Mucosa of stomach (tissue), 1 donor: Measurements from ENCODE around the gene DCHS1.

ENCODE experiments used
- H3K27me3 ChIP-seq: one replicate; pipeline ENCODE4 v1.7.0; 2013; ENCODE audit warnings: mild to moderate bottlenecking, low read length; ENCODE audit not compliant: control insufficient read depth, insufficient read depth
- H3K36me3 ChIP-seq: one replicate; pipeline ENCODE4 v1.7.0; 2013; ENCODE audit warnings: low read length; ENCODE audit not compliant: control insufficient read depth, insufficient read depth
- H3K4me1 ChIP-seq: one replicate; pipeline ENCODE4 v1.7.0; 2013; ENCODE audit warnings: mild to moderate bottlenecking, low read length; ENCODE audit not compliant: control insufficient read depth, insufficient read depth
- H3K4me3 ChIP-seq: one replicate; pipeline ENCODE4 v1.7.0; 2013; ENCODE audit warnings: low read length
- H3K9ac ChIP-seq: one replicate; pipeline ENCODE4 v1.7.0; 2013; ENCODE audit warnings: mild to moderate bottlenecking, low read length, moderate library complexity
- H3K9me3 ChIP-seq: one replicate; pipeline ENCODE4 v1.7.0; 2013; ENCODE audit warnings: mild to moderate bottlenecking, low read length, moderate library complexity; ENCODE audit not compliant: control insufficient read depth
- donor health status: Pancreatic carcinoma.

DCHS1 gene

DNA sequence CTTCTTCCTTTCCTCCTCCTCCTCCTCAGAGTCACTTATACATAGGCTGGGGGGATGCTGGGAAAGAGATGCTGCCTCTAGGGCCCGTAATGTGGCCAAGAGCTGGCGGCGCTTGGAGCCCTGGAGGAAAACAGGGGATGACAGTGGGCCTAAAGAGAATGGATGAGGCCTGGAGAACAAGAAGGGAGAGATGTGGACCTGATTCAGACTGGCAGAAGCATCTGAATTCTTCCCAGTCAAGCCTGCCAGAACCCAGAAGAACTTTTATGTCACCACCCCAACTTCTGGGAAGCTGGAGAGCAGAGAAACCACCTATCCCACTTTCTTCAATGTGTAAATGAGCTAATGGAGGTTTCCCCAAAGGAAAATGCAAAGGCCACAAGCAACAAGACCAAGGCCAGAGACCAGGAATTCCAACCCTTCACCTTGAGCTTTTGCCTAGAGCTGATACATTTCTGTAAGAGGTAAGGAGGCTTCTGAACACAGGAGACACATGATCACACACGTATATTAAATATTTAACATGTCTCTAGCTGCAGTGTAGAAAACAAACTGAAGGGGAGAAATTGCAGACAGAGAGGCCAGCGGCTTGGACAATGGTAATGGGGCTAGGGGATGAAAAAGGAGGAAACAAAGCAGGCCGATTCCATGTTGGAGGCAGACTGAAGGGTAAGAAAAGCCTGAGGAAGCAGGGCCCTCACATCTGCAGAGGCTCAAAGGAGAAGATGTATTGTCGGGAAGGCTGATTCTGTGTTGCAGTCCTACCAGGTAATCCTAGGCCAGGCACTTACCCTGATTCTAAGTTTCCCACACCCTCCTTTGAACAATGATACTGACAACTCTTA is 53.3 kb downstream of the DCHS1 start:
- Histone ChIP-seq H3K4me3 (peak overlapping the region; percentile 98), H3K4me1 (peaks cover 34% of the 10 kb centered on the region), H3K36me3 (peaks cover 13% of the 10 kb centered on the region), H3K9ac (peak overlapping the region; percentile 99), H3K9me3 (no peaks in the 10 kb centered on the region), H3K27me3 (no peaks in the 10 kb centered on the region)

DNA sequence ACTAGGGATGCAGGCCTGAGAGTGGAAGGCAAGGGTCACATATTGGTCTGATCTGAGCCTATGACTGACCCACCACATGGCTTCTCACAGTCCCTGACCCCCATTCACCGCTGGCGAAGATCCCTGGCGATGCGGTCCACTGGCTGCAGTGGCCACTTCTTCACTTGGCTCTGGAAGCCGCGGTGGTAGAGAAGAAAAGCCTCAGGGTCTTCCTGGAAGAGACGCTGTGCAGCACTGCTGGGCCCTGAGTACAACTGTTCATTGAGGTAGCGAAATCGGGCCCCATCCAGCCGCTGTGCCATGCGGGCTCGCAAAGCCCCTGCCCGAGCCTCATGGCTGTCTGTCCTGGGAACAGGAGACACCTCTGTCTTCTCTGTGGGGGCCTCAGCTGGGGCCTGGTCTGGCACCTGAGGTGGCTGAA is 54.6 kb downstream of the DCHS1 start:
- peaks cover 13% of the 10 kb centered on the region for H3K36me3 ChIP-seq
- H3K9me3 ChIP-seq = no peaks in the 10 kb centered on the region
- H3K4me3 ChIP-seq = no peak overlapping the region
- no peaks in the 10 kb centered on the region for H3K27me3 ChIP-seq
- peaks cover 23% of the 10 kb centered on the region for H3K4me1 ChIP-seq
- H3K9ac ChIP-seq = no peak overlapping the region

DNA sequence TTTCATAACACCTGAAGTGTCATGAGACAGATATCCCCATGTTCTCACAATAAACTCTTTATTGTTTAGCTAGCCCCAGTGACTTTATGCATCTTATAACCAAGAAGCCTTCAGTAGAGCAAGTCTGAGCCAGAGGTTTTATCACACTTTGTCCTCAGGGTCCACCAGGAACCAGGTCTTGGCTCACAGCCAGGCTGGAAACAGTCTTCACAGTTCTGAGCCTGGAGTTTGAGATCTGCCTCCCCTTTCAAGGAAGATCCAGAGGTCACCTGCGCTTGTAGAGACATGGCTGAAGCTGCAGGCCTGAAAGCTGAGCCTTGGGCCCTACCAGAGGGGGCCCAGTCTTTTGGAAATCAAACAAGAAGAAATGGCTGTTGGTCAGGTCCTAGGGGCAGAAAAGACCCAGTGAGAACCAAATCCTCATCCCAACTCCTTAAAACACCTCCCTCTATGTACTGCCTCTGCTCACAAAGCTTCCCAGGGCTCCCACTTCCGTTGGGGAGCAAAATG is 55.7 kb downstream of the DCHS1 start:
- Histone ChIP-seq H3K9ac (no peak overlapping the region), H3K27me3 (no peaks in the 10 kb centered on the region), H3K36me3 (peaks cover 13% of the 10 kb centered on the region), H3K4me3 (no peak overlapping the region), H3K4me1 (peaks cover 20% of the 10 kb centered on the region), H3K9me3 (no peaks in the 10 kb centered on the region)

DNA sequence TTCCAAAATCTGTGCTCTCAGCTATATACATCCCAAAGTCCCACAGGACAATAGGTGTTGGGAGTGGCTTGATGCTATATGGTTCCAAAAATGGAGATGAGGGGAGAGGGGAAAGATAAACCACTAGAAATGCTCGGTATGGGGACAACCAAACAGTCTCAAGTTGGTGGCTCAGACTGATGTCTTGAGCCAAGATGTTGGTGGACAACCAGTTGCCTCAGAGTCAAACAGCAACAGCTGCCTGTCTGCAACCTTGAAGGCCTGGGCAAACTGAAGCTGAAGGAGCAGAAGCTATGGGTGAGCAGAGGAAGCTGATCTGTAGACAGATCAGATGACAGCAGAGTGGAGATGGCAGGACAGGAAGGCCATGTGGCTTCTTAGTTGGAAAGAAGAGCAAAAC is 56.2 kb downstream of the DCHS1 start:
- Histone ChIP-seq H3K27me3 (no peaks in the 10 kb centered on the region), H3K9ac (no peak overlapping the region), H3K9me3 (no peaks in the 10 kb centered on the region), H3K4me1 (peaks cover 20% of the 10 kb centered on the region), H3K4me3 (no peak overlapping the region), H3K36me3 (peaks cover 13% of the 10 kb centered on the region)

DNA sequence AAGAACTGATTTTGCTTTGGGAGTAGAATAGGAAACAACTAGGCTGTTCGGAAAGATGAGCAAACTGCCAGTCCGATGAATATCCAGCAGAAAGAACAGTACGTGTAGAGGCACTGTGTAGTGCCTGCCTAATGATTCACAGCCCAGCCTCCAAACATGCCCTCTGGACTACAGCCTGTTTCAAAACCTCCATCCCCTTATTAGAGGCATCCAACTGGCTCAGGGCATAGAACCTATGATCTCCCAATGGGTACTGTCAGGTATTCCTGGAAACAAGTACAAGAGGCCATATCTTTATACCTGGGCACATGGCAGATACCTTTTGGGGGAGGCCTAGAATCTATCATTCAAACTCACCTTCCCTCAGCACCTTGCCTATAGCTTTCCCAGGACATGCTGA is 57.1 kb downstream of the DCHS1 start:
- H3K27me3 ChIP-seq = no peaks in the 10 kb centered on the region
- no peak overlapping the region for H3K9ac ChIP-seq
- peaks cover 13% of the 10 kb centered on the region for H3K36me3 ChIP-seq
- H3K4me3 ChIP-seq = no peak overlapping the region
- H3K4me1 ChIP-seq = peaks cover 20% of the 10 kb centered on the region
- H3K9me3 ChIP-seq = no peaks in the 10 kb centered on the region

DNA sequence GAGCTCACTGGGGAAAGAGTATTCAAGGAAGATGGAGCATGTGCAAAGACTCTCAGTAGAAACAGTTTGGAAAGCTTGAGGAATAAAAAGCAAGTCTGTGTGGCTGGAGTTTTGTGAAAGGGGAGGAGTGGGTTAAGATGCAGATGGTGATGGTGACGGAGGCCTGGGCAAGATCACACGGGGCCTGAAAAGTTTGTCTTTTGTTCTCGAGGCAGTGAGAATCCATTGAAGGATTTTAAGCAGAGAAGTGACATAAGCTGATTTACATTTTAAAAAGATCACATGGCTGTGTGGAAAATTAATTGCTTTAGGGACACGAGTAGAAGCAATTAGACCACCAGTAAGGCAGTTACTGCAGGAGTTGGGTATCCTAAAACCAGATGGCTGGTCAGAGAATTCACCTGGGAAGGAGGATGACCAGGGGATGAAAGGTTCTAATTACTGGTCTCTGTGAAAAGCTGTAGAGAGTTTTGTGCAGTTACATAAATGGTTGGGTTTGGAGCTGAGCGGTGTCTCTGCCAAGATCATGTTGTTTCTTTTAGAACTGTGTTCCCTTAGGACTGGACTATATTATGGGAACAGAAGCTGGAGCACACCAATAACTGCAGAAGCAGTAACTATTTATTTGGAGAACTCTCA is 59.3 kb downstream of the DCHS1 start:
- H3K4me1 ChIP-seq = peaks cover 5% of the 10 kb centered on the region
- peaks cover 19% of the 10 kb centered on the region for H3K36me3 ChIP-seq
- H3K4me3 ChIP-seq = no peak overlapping the region
- H3K27me3 ChIP-seq = no peaks in the 10 kb centered on the region
- H3K9ac ChIP-seq = no peak overlapping the region
- no peaks in the 10 kb centered on the region for H3K9me3 ChIP-seq

DNA sequence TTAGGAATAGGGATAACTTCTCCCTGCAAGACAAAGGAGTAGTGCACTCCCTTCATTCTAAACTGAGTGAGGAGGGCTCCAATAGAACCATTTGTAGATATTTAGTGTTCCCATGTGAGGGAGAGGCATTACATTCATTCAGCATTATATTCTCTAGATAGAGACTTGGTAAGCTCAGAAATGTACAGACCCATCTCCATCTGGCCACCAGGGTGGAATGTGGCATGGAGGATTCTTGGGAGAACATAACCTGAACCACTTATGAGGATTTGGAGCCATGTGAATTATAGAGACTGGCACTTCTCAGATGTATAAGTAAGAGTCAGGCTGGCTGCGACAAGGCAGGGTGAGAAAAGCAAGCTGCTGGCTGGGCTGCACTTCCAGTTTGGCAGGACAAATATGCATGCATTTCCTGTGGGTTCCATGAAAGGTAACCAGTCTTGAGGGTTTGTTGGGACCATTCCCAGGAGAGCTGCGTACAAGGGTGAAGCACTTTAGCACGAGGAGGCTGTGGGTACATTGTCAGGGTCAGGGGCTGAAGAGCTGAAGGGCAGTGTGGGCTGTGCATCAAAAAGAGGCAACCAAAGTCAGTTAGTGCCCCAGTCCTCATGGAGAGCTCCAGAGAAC is 61.4 kb downstream of the DCHS1 start:
- Histone ChIP-seq H3K27me3 (no peaks in the 10 kb centered on the region), H3K4me1 (peaks cover 5% of the 10 kb centered on the region), H3K36me3 (peaks cover 6% of the 10 kb centered on the region), H3K4me3 (no peak overlapping the region), H3K9ac (no peak overlapping the region), H3K9me3 (no peaks in the 10 kb centered on the region)

DNA sequence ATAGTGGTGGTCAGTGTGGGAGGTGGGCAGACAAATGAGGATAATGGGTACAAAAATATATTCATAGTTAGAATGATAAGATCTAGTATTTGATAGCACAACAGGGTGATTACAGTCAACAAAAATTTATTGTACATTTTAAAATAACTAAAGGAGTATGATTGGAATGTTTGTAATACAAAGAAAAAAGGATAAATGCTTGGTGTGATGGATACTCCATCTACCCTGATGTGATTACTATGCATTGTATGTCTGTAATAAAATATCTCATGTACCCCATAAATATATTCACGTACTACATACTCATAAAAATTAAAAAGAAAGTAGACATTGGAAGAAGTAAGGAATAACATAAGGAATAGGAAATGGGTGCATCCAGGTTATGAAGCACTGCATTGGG is 67.6 kb downstream of the DCHS1 start:
- no peaks in the 10 kb centered on the region for H3K4me1 ChIP-seq
- no peaks in the 10 kb centered on the region for H3K27me3 ChIP-seq
- H3K4me3 ChIP-seq = no peak overlapping the region
- H3K36me3 ChIP-seq = peaks cover 1% of the 10 kb centered on the region
- no peaks in the 10 kb centered on the region for H3K9me3 ChIP-seq
- H3K9ac ChIP-seq = no peak overlapping the region

DNA sequence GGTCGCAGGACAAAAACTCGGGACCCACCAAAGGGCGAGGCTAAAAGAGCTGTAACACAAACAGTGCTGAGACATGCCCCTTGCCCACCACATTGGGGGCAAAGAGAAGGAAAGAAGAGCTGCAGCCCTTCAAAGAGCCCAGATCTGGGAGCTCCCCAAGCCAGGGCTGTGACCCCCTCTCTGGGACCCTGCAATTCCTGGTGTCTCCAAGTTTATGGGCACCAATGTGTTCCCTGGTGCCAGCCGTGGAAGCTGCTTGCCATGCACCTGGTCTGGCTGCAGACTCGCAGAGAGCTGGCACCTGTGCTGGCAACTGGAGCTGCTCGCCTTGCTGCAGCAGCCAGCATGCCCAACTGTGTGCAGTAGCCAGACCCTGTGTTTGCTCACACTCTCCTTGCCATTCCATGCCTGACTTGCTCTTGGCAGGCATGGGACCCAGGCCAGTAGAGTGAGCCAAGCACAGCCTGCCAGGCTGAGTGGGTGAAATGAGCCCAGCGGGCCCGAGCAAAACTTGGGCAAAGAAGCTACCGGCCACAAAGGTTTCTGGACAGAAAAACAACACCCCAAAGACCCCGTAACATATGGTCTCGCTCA is 68.2 kb downstream of the DCHS1 start:
- Histone ChIP-seq H3K4me1 (no peaks in the 10 kb centered on the region), H3K9ac (no peak overlapping the region), H3K36me3 (no peaks in the 10 kb centered on the region), H3K27me3 (no peaks in the 10 kb centered on the region), H3K4me3 (no peak overlapping the region), H3K9me3 (no peaks in the 10 kb centered on the region)

DNA sequence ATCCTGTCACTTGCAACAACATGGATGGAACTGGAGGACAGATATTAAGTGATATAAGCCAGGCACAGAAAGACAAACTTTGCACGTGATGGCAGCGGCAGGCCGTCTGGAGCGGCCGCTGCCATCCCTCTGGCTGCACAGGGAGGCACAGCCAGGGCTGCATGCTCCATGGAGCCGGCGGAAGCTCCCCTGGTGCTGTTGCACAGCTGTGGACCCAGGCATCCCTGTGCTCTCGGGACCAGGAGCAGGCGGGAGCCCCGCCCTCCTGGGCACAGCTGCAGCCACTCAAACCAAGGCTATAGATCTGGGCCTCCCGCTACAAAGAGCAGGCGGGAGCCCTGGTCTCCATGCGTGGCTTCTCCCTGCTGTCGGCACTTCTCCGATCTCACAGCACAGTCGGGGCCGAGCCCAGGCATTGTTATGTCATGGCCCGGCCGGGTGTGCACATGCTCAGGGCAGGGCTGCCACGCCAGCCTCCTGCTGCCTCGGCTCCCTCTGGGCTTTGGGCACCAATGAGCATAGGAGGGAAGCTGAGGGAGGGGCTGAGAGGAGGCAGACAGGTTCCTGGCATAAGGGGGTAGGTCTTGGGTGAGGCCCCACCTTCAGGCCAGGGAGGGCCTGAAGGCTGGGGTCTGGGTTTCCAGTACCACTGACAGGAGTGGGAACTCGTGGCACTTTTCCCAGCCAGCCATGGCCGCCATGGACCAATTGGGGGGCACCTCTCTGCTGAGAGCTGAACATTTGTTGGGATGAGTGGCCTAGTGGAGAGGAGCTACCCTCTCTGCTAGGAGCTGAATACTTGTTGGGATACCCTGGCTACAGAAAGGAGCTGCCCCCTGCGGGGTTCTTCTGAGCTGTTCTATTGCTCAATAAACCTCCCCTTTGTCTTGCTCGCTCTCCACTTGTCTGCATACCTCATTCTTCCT is 68.9 kb downstream of the DCHS1 start:
- Histone ChIP-seq H3K27me3 (no peaks in the 10 kb centered on the region), H3K4me1 (no peaks in the 10 kb centered on the region), H3K36me3 (no peaks in the 10 kb centered on the region), H3K9me3 (no peaks in the 10 kb centered on the region), H3K9ac (no peak overlapping the region), H3K4me3 (no peak overlapping the region)

DNA sequence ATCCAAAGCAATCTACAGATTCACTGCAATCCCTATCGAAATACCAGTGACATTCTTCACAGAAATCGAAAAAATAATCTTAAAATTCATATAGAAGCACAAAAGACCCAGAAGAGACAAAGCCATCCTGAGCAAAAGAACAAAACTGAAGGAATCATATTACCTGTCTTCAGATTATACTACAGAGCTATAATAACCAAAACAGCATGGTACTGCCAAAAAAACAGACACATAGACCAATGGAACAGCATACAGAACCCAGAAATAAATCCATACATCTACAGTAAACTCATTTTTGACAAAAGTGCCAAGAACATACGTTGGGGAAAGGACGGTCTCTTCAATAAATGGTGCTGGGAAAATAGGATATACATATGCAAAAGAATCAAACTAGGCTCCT is 71.1 kb downstream of the DCHS1 start:
- no peaks in the 10 kb centered on the region for H3K27me3 ChIP-seq
- no peak overlapping the region for H3K9ac ChIP-seq

More for the DNA sequence above, 71.1 kb downstream of the DCHS1 start:
- H3K36me3 ChIP-seq = no peaks in the 10 kb centered on the region
- H3K4me1 ChIP-seq = no peaks in the 10 kb centered on the region
- H3K4me3 ChIP-seq = no peak overlapping the region
- H3K9me3 ChIP-seq = no peaks in the 10 kb centered on the region
